Natural killer cell (primary cell): ENCODE results near the gene RXFP4. TPM values are rescaled to one million over a fixed set of nuclear protein-coding genes. Genes with fewer than 3 reads are reported as not detected.

Experiments used
- ATAC-seq, 3 donors: fragments of 150-1000 bp in 2 of 3; fragments of 200-7000 bp in 1 of 3; cut with Tn5 transposase; 1 replicate in 1 of 3; 2 replicates in 2 of 3; pipeline ENCODE4 v1.10.0; 2021; ENCODE audit warnings: mild to moderate bottlenecking in 2 of 3, moderate library complexity in 2 of 3
- DNase-seq, 2 donors: peaks; one replicate each; pipeline versions ENCODE4 v3.0.0 to v3.0.0-alpha.2; 2013 to 2021; ENCODE audit warnings: mixed read lengths in 1 of 2
- H3K27ac ChIP-seq: one replicate; pipeline ENCODE4 v1.5.1; 2013; ENCODE audit warnings: mild to moderate bottlenecking, low read length
- H3K27me3 ChIP-seq: one replicate; pipeline ENCODE4 v1.6.1; 2013; ENCODE audit warnings: low read length; ENCODE audit not compliant: control insufficient read depth, insufficient read depth
- H3K36me3 ChIP-seq: one replicate; pipeline ENCODE4 v1.6.1; 2013; ENCODE audit warnings: low read length; ENCODE audit not compliant: control insufficient read depth, insufficient read depth
- H3K4me1 ChIP-seq: one replicate; pipeline ENCODE4 v1.6.1; 2013; ENCODE audit warnings: low read length; ENCODE audit not compliant: control insufficient read depth, insufficient read depth
- H3K4me3 ChIP-seq: one replicate; pipeline ENCODE4 v1.5.1; 2013; ENCODE audit warnings: low read length
- H3K9me3 ChIP-seq: one replicate; pipeline ENCODE4 v1.6.1; 2013; ENCODE audit warnings: low read length; ENCODE audit not compliant: control insufficient read depth, insufficient read depth
- H3K27ac Mint-ChIP-seq, 2 donors: one replicate each; pipeline ENCODE4 v1.8.0; 2022; ENCODE audit warnings: mild to moderate bottlenecking in 2 of 2, mixed read lengths in 2 of 2, moderate library complexity in 1 of 2
- H3K27me3 Mint-ChIP-seq, 2 donors: one replicate each; pipeline ENCODE4 v1.8.0; 2022; ENCODE audit warnings: low read depth in 2 of 2, mixed read lengths in 2 of 2
- H3K36me3 Mint-ChIP-seq: one replicate; pipeline ENCODE4 v1.8.0; 2022; ENCODE audit warnings: mixed read lengths
- H3K4me1 Mint-ChIP-seq, 2 donors: one replicate each; pipeline ENCODE4 v1.8.0; 2022; ENCODE audit warnings: mixed read lengths in 2 of 2
- H3K4me3 Mint-ChIP-seq: one replicate; pipeline ENCODE4 v1.8.0; 2022; ENCODE audit warnings: mild to moderate bottlenecking, moderate library complexity, mixed read lengths
- H3K9me3 Mint-ChIP-seq, 2 donors: one replicate each; pipeline ENCODE4 v1.8.0; 2022; ENCODE audit warnings: mixed read lengths in 2 of 2
- CTCF ChIP-seq: fragments of 200-600 bp; IDR thresholded peaks from one replicate; pipeline ENCODE4 v1.8.0; 2022; ENCODE audit warnings: antibody characterized with exemption
- WGBS: methylation state at CpG from one replicate; pipeline ENCODE4 v1.1.7; 2013; ENCODE audit warnings: missing lambda C conversion rate; ENCODE audit not compliant: insufficient coverage; 5-methylcytosine and 5-hydroxymethylcytosine counted together
- intact Hi-C: fragments of 100-400 bp; cut with micrococcal nuclease; formaldehyde crosslinking; loops from one replicate; pipeline ENCODE4 v1.14.2; 2022
- total RNA-seq, 4 donors: library from RNA; stranded (reverse); fragments of 120-200 nt in 1 of 4; gene quantifications; one replicate each; pipeline versions ENCODE4 v1.2.3 to v1.2.4, GENCODE V29; 2013 to 2022

Gene RXFP4
- total RNA-seq, 3 donors from 2014 or later (not counting 1 experiment from before 2014, with no cell fraction given): not detected

GRCh38 chr1:155918660-155919059 lies 22.8 kb upstream of the RXFP4 start:
- ATAC-seq (no peak), DNase-seq (no peak)
- no peaks in the 10 kb centered on the region for H3K27me3 ChIP-seq
- Mint-ChIP-seq H3K4me3 (no peak overlapping the region), H3K9me3 (no peaks in the 10 kb centered on the region), H3K27me3 (no peaks in the 10 kb centered on the region), H3K36me3 (peaks cover 36% of the 10 kb centered on the region), H3K4me1 (peaks cover 0 to 6% of the 10 kb centered on the region in 2 donors), H3K27ac (no peak overlapping the region)
- 97% methylated on average over 3 of the region's 3 CpGs for WGBS
- H3K9me3 ChIP-seq: no peaks in the 10 kb centered on the region
- H3K27ac ChIP-seq: no peak overlapping the region
- intact Hi-C loops: no loop called here
- no peaks in the 10 kb centered on the region for H3K4me1 ChIP-seq
- no peak for TF ChIP-seq CTCF
- no peak overlapping the region for H3K4me3 ChIP-seq
- peaks cover 87% of the 10 kb centered on the region for H3K36me3 ChIP-seq

DNA sequence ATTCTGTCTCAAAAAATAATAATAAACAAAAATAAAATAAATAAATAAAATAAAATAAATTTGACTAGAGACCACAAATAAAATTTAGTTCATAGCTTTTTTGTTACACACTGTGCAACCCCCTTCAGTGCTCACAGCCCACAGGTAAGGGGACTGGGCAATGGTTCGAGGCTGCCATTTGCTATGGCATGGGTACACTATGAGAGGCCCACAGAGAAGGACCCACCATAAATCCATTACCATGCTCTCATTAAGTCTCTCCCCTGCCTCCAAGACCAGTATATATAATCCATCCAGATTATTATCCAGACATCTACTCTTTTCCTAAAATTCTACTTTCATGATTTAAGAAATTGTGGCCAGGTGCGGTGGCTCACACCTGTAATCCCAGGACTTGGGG lies 21.6 kb upstream of the RXFP4 start:
- intact Hi-C loops: no loop called here

DNA sequence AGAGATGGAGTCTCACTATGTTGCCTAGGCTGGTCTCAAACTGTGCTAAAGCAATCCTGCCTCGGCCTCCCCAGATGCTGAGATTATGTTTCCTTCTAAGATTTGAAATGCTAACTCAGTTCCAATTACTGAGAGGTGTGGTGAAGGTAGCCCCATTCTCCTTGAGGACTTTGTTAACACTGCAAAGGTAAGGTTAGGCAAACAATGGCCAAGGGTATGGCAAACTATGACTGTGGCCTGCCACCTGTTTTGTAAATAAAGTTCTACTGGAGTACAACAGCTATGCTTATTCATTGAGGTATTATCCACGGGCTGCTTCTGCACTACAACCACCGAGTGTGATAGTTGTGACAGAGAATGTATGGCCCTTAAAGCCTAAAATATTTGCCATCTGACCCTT lies 20.7 kb upstream of the RXFP4 start:
- Mint-ChIP-seq H3K4me3 (no peak overlapping the region), H3K36me3 (peaks cover 24% of the 10 kb centered on the region), H3K27me3 (no peaks in the 10 kb centered on the region), H3K4me1 (peaks cover 0 to 6% of the 10 kb centered on the region in 2 donors), H3K27ac (no peak overlapping the region), H3K9me3 (no peaks in the 10 kb centered on the region)
- Histone ChIP-seq H3K27ac (no peak overlapping the region), H3K36me3 (peaks cover 84% of the 10 kb centered on the region), H3K4me3 (no peak overlapping the region), H3K4me1 (no peaks in the 10 kb centered on the region), H3K27me3 (no peaks in the 10 kb centered on the region), H3K9me3 (no peaks in the 10 kb centered on the region)
- WGBS: 96% methylated on average over 3 of the region's 3 CpGs
- ATAC-seq (no peak), DNase-seq (no peak)
- no peak for TF ChIP-seq CTCF
- intact Hi-C loops: no loop called here

More for the DNA sequence above, 21.6 kb upstream of the RXFP4 start:
- TF ChIP-seq CTCF: no peak
- H3K4me3 Mint-ChIP-seq: no peak overlapping the region
- H3K4me1 Mint-ChIP-seq: peaks cover 0 to 6% of the 10 kb centered on the region in 2 donors
- no peaks in the 10 kb centered on the region for H3K9me3 Mint-ChIP-seq
- Histone ChIP-seq H3K4me1 (no peaks in the 10 kb centered on the region), H3K27ac (no peak overlapping the region), H3K27me3 (no peaks in the 10 kb centered on the region), H3K9me3 (no peaks in the 10 kb centered on the region), H3K4me3 (no peak overlapping the region), H3K36me3 (peaks cover 83% of the 10 kb centered on the region)
- ATAC-seq: no peak
- H3K36me3 Mint-ChIP-seq: peaks cover 27% of the 10 kb centered on the region
- H3K27me3 Mint-ChIP-seq: no peaks in the 10 kb centered on the region
- WGBS: 100% methylated on average over 2 of the region's 2 CpGs
- DNase-seq: no peak
- H3K27ac Mint-ChIP-seq: no peak overlapping the region

GRCh38 chr1:155925506-155925905 lies 15.9 kb upstream of the RXFP4 start:
- peak overlapping the region in 1 of 2 donors; percentile 10 for H3K27ac Mint-ChIP-seq

More at GRCh38 chr1:155925506-155925905, 15.9 kb upstream of the RXFP4 start:
- Histone ChIP-seq H3K4me1 (no peaks in the 10 kb centered on the region), H3K36me3 (peaks cover 78% of the 10 kb centered on the region), H3K27me3 (no peaks in the 10 kb centered on the region), H3K4me3 (no peak overlapping the region), H3K9me3 (no peaks in the 10 kb centered on the region), H3K27ac (no peak overlapping the region)
- Mint-ChIP-seq H3K4me3 (no peak overlapping the region), H3K27me3 (no peaks in the 10 kb centered on the region), H3K4me1 (peaks cover 10 to 16% of the 10 kb centered on the region in 2 donors), H3K9me3 (no peaks in the 10 kb centered on the region), H3K36me3 (peaks cover 24% of the 10 kb centered on the region)
- DNase-seq (no peak), ATAC-seq (no peak)
- WGBS: 95% methylated on average over 2 of the region's 2 CpGs
- no peak for TF ChIP-seq CTCF
- intact Hi-C loops: no loop called here
